Naive B cell (primary cell): ENCODE data around the gene UBTD1. TPM values are rescaled to one million over a fixed set of nuclear protein-coding genes. Genes with fewer than 3 reads are reported as not detected.

ENCODE experiments used
- ATAC-seq, 2 donors: fragments of 150-1000 bp; cut with Tn5 transposase; 2 replicates each; pipeline ENCODE4 v1.10.0; 2021; ENCODE audit warnings: low read depth in 2 of 2, mild to moderate bottlenecking in 2 of 2, moderate library complexity in 2 of 2
- DNase-seq: peaks from one replicate; pipeline ENCODE4 v3.0.0; 2022
- H3K27ac Mint-ChIP-seq, 6 donors: one replicate each; pipeline ENCODE4 v1.8.0; 2020 to 2022; ENCODE audit warnings: mild to moderate bottlenecking in 6 of 6, mixed read lengths in 6 of 6, moderate library complexity in 5 of 6, inconsistent platforms in 2 of 6
- H3K27me3 Mint-ChIP-seq, 3 donors: one replicate each; pipeline ENCODE4 v1.8.0; 2021 to 2022; ENCODE audit warnings: mixed read lengths in 3 of 3, mild to moderate bottlenecking in 1 of 3
- H3K36me3 Mint-ChIP-seq, 2 donors: one replicate each; pipeline ENCODE4 v1.8.0; 2020 to 2022; ENCODE audit warnings: mixed read lengths in 2 of 2, inconsistent platforms in 1 of 2, mild to moderate bottlenecking in 1 of 2
- H3K4me1 Mint-ChIP-seq, 3 donors: one replicate each; pipeline ENCODE4 v1.8.0; 2020 to 2022; ENCODE audit warnings: mixed read lengths in 3 of 3, inconsistent platforms in 1 of 3, mild to moderate bottlenecking in 1 of 3, moderate library complexity in 1 of 3
- H3K4me3 Mint-ChIP-seq, 8 donors: one replicate each; pipeline ENCODE4 v1.8.0; 2020 to 2022; ENCODE audit warnings: mild to moderate bottlenecking in 8 of 8, mixed read lengths in 8 of 8, moderate library complexity in 8 of 8, inconsistent platforms in 2 of 8
- H3K9me3 Mint-ChIP-seq, 7 donors: one replicate each; pipeline ENCODE4 v1.8.0; 2020 to 2022; ENCODE audit warnings: mixed read lengths in 7 of 7, mild to moderate bottlenecking in 5 of 7, inconsistent platforms in 2 of 7, moderate library complexity in 1 of 7
- polyA plus RNA-seq, 6 donors: library from polyadenylated mRNA; unstranded; fragments of 300-500 nt; fragmentation: Illumina TruSeq; gene quantifications; one replicate each; pipeline ENCODE4 v1.2.3, GENCODE V29; 2021; ENCODE audit warnings: low read depth in 6 of 6

The UBTD1 gene
- polyA plus RNA-seq, 6 donors from 2014 or later: 0.60 to 1.2 (median 1.0) TPM; not detected in 1

DNA sequence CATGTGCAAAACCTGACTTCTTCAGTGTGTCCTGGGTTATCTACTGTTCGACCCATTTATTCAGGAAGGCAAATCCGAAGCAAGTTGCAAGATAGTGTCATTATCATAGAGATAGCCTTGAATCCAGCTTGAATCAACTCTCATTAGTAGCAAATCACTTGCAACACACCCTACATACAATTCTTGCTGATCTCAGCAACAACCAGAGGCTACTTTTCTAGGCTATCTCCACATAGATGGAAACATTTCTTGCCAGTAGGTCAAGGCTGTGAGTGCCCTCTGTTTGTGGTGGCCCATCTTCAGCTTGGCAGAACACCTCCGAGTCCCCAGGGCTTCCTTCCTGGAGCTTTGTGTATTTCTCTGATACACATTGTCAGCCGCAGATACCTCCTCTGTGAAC, 12.0 kb downstream of the UBTD1 start:
- no peak overlapping the region for H3K27ac Mint-ChIP-seq
- DNase-seq (no peak), ATAC-seq (no peak)
- no peak overlapping the region for H3K4me3 Mint-ChIP-seq
- no peaks in the 10 kb centered on the region for H3K36me3 Mint-ChIP-seq
- H3K9me3 Mint-ChIP-seq: no peaks in the 10 kb centered on the region
- peaks cover 0 to 9% (median 3%) of the 10 kb centered on the region in 3 donors for H3K4me1 Mint-ChIP-seq
- peaks cover 12 to 18% (median 15%) of the 10 kb centered on the region in 3 donors for H3K27me3 Mint-ChIP-seq

DNA sequence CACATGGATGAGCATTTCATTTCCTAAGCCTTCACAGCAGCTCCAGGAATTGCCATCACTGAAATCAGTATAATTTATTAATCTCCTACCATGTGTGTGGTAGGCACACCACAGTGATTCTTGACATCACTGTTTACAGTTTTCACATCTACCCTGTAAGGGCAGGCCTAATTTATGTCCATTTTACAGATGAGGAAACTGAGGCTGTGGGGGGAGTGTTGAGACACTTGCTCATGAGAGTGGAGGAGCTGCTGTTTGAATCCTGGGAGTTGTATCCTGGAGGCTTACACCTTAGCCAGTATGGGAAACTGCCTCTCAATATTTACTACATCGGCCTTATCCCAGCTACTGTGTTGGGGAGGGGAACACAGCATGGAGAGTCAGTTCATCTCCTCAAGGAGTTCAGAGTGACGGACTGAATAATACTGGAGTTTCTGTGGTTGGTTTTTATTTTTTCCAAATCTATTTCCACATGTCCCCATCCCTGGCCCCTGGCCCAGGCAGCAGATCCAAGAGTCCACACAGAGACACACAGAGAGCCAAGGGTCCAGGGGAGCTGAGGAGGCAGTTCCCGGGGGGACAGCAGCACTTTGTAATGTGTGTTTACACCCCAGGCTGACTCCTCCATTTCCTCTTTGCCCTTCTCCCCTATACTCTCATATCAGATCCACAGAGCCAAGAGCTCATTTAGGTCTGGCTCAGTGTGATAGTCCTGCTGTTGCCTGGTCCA, 13.2 kb downstream of the UBTD1 start:
- no peaks in the 10 kb centered on the region for H3K9me3 Mint-ChIP-seq
- ATAC-seq (no peak), DNase-seq (no peak)
- no peak overlapping the region for H3K27ac Mint-ChIP-seq
- no peaks in the 10 kb centered on the region for H3K36me3 Mint-ChIP-seq
- peaks cover 5 to 23% (median 23%) of the 10 kb centered on the region in 3 donors for H3K27me3 Mint-ChIP-seq
- H3K4me3 Mint-ChIP-seq: no peak overlapping the region
- H3K4me1 Mint-ChIP-seq: no peaks in the 10 kb centered on the region

GRCh38 chr10:97512993-97513392, 14.3 kb downstream of the UBTD1 start:
- DNase-seq (no peak), ATAC-seq (no peak)
- H3K9me3 Mint-ChIP-seq: no peaks in the 10 kb centered on the region
- H3K27ac Mint-ChIP-seq: no peak overlapping the region
- H3K4me3 Mint-ChIP-seq: no peak overlapping the region
- peaks cover 5 to 28% (median 28%) of the 10 kb centered on the region in 3 donors for H3K27me3 Mint-ChIP-seq
- no peaks in the 10 kb centered on the region for H3K36me3 Mint-ChIP-seq
- no peaks in the 10 kb centered on the region for H3K4me1 Mint-ChIP-seq

DNA sequence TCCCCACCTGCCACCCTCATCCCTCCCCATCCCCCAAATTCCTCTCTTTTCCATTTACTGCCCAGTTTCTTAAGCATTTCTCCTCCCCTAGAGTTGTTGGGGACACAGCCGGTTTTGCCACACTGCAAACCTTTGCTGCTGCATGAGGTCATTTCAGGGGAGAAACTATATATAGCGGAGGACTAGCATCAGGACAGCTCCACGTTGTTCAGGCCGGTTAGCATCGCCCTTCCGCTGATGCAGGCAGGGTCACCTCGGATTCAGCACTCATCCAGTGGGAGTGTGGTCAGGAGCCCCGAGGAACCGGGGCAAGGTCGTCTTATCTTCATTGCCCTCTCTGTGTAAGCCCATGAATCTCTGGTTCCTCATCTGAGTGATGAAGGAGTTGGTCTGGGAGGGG, 15.6 kb downstream of the UBTD1 start:
- no peak for ATAC-seq

GRCh38 chr10:97515271-97515978, 16.7 kb downstream of the UBTD1 start:
- Mint-ChIP-seq H3K4me1 (no peaks in the 10 kb centered on the region), H3K27ac (no peak overlapping the region), H3K36me3 (no peaks in the 10 kb centered on the region), H3K4me3 (no peak overlapping the region), H3K9me3 (no peaks in the 10 kb centered on the region), H3K27me3 (peaks cover 4 to 31% (median 31%) of the 10 kb centered on the region in 3 donors)
- DNase-seq: no peak
- ATAC-seq: no peak

More for the DNA sequence above, 15.6 kb downstream of the UBTD1 start:
- Mint-ChIP-seq H3K9me3 (no peaks in the 10 kb centered on the region), H3K27me3 (peaks cover 4 to 28% (median 28%) of the 10 kb centered on the region in 3 donors), H3K4me1 (no peaks in the 10 kb centered on the region), H3K36me3 (no peaks in the 10 kb centered on the region), H3K27ac (no peak overlapping the region), H3K4me3 (no peak overlapping the region)
- no peak for DNase-seq

DNA sequence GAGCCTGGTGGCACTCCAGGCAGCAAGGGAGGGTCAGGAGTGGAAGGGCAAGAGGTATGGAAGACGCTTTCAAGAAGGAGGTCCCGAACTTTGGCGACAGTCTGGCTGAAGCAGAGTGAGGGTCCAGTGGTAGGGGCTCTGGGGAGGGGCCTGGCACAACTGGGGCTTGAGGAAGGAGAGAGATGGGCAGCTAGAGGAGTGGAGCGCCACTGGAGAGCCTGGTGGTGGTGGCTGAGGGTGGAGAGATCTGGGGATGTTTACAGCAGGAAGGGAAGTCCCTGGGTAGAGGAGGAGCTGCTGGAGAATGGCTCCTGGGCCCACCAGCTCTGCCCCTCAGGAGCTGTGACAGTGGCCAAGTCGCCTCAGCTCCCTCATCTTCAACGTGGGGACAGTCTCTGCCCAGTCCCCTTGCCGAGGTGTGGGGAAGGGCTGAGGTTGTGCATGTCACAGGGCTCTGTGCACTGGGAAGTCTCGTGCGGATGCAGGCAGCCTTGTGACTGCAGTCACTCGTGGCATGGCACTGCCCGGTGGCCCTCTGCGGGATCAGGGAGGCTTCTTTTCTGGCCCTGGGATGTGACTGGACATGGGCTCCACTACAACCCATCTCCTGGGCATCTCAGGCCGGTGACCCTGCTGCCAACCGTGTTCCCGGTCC, 18.5 kb downstream of the UBTD1 start:
- Mint-ChIP-seq H3K4me3 (no peak overlapping the region), H3K36me3 (no peaks in the 10 kb centered on the region), H3K27ac (no peak overlapping the region), H3K9me3 (no peaks in the 10 kb centered on the region), H3K4me1 (no peaks in the 10 kb centered on the region), H3K27me3 (peaks cover 4 to 41% (median 39%) of the 10 kb centered on the region in 3 donors)
- DNase-seq (no peak), ATAC-seq (no peak)

GRCh38 chr10:97517778-97518300, 19.1 kb downstream of the UBTD1 start:
- Mint-ChIP-seq H3K27ac (no peak overlapping the region), H3K9me3 (no peaks in the 10 kb centered on the region)

GRCh38 chr10:97518301-97519043, 19.7 kb downstream of the UBTD1 start:
- no peak overlapping the region for H3K27ac Mint-ChIP-seq
- ATAC-seq (no peak), DNase-seq (no peak)
- H3K4me1 Mint-ChIP-seq: no peaks in the 10 kb centered on the region
- H3K27me3 Mint-ChIP-seq: peaks cover 9 to 53% (median 48%) of the 10 kb centered on the region in 3 donors
- no peak overlapping the region for H3K4me3 Mint-ChIP-seq
- no peaks in the 10 kb centered on the region for H3K9me3 Mint-ChIP-seq
- H3K36me3 Mint-ChIP-seq: no peaks in the 10 kb centered on the region

More at GRCh38 chr10:97517778-97518300, 19.1 kb downstream of the UBTD1 start:
- DNase-seq (no peak), ATAC-seq (no peak)
- Mint-ChIP-seq H3K27me3 (peaks cover 7 to 47% (median 45%) of the 10 kb centered on the region in 3 donors), H3K4me1 (no peaks in the 10 kb centered on the region), H3K36me3 (no peaks in the 10 kb centered on the region), H3K4me3 (no peak overlapping the region)

GRCh38 chr10:97519342-97519741, 20.6 kb downstream of the UBTD1 start:
- Mint-ChIP-seq H3K4me1 (no peaks in the 10 kb centered on the region), H3K4me3 (no peak overlapping the region), H3K27me3 (peaks cover 9 to 56% (median 43%) of the 10 kb centered on the region in 3 donors), H3K27ac (no peak overlapping the region), H3K9me3 (no peaks in the 10 kb centered on the region), H3K36me3 (no peaks in the 10 kb centered on the region)
- ATAC-seq (no peak), DNase-seq (no peak)

DNA sequence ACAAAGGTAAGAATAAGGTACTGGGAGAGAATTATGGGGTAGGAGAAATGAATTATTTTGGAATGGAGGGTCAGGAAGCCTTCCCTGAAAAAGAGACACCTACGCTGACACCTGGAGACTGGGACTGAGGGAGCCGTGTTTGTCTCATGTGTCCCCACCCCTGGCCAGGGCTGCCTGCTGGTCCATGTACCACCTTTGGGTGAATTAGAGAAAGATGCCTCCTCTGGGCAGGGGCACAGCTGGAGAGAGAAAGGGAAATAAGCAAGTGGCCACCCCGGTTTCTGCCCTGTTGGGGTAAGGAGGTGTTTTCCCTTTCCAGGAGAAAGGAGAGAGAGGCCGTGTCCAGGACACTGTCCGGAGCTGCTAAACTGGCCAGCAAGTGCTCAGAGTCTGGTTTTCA, 21.8 kb downstream of the UBTD1 start:
- DNase-seq: no peak
- Mint-ChIP-seq H3K4me3 (peak overlapping the region in 1 of 8 donors; percentile 62), H3K27me3 (peaks cover 9 to 49% (median 35%) of the 10 kb centered on the region in 3 donors), H3K27ac (no peak overlapping the region), H3K9me3 (no peaks in the 10 kb centered on the region), H3K36me3 (no peaks in the 10 kb centered on the region), H3K4me1 (no peaks in the 10 kb centered on the region)
- no peak for ATAC-seq

DNA sequence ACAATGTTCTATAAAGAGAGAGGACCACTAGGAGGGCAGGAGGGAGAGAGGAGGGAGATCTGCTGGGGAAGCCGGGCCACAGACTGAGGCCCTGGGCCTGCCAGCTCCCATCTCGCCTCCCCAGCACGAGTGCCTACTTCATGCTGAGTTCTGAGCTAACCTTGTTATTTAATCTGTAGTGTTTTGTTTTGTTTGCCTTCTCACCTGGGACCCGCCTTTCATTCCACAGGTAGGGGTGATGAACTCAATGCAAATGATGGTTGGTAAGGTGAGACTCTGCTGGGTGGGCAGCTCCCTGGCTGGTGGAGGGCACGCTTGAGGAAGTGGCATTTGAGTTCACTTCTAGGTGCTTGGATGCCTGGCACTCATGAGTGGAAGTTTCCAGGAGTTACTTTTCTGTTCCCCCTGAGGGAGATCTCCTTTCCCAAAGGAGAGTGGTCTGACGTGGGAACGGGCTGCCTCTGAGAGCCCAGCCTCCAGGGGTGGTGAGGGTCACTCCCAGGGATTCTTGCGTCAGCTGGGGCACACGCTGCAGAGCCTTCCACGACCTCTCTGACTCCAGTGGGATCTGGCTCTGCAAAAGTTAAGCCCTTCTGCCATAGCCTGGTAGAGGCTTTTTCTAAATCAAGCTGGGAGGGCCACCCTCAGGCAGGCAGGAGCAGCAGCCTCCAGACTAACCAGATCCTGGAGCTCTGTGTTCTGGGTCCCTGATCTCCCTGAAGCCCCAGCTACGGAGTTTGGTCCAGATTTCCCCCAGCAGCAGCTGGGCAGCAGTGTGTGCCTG, 22.4 kb downstream of the UBTD1 start:
- no peak overlapping the region for H3K27ac Mint-ChIP-seq
- DNase-seq (no peak), ATAC-seq (no peak)
- no peaks in the 10 kb centered on the region for H3K9me3 Mint-ChIP-seq
- peaks cover 9 to 46% (median 28%) of the 10 kb centered on the region in 3 donors for H3K27me3 Mint-ChIP-seq
- peak overlapping the region in 1 of 8 donors; percentile 62 for H3K4me3 Mint-ChIP-seq
- H3K4me1 Mint-ChIP-seq: no peaks in the 10 kb centered on the region
- no peaks in the 10 kb centered on the region for H3K36me3 Mint-ChIP-seq

GRCh38 chr10:97522071-97522470, 23.3 kb downstream of the UBTD1 start:
- Mint-ChIP-seq H3K4me3 (peak overlapping the region in 1 of 8 donors; percentile 42), H3K9me3 (no peaks in the 10 kb centered on the region), H3K36me3 (no peaks in the 10 kb centered on the region), H3K27me3 (peaks cover 9 to 41% (median 23%) of the 10 kb centered on the region in 3 donors), H3K4me1 (no peaks in the 10 kb centered on the region), H3K27ac (no peak overlapping the region)
- DNase-seq: no peak
- ATAC-seq: no peak
